DMS 273 treated with DMSO at 0.1 percent for 48 hours (cell line): Measurements from ENCODE around the gene HRG.

Experiments used
- DNase-seq: peaks from one replicate; lab custom pipeline; 2025; lab: John Stamatoyannopoulos, UW

HRG gene

GRCh38 chr3:186638259-186638658 is 27.6 kb upstream of the HRG start:
- DNase-seq = no peak

- no peak for DNase-seq
Measured at GRCh38 chr3:186639778-186640472, 25.9 kb upstream of the HRG start, which contains the start of gene FETUB. Gene FETUB, plus strand, starts transcription at chr3:186640399. Its CDS starts 62 bp downstream, at chr3:186640461.

- no peak for DNase-seq
Measured at GRCh38 chr3:186640473-186640818, 25.4 kb upstream of the HRG start.

GRCh38 chr3:186640929-186641328 is 24.9 kb upstream of the HRG start:
- no peak for DNase-seq

- no peak for DNase-seq
Measured at GRCh38 chr3:186642014-186642413, 23.8 kb upstream of the HRG start.

- no peak for DNase-seq
Measured at GRCh38 chr3:186643493-186643892, 22.3 kb upstream of the HRG start.

GRCh38 chr3:186644683-186645082 is 21.1 kb upstream of the HRG start:
- no peak for DNase-seq

- no peak for DNase-seq
Measured at GRCh38 chr3:186646106-186646505, 19.7 kb upstream of the HRG start.

- no peak for DNase-seq
Measured at GRCh38 chr3:186646841-186647240, 19.0 kb upstream of the HRG start.

GRCh38 chr3:186648851-186649250 is 17.0 kb upstream of the HRG start:
- DNase-seq = no peak

GRCh38 chr3:186651678-186652215 is 14.1 kb upstream of the HRG start:
- no peak for DNase-seq

- no peak for DNase-seq
Measured at GRCh38 chr3:186653080-186653707, 12.6 kb upstream of the HRG start.

GRCh38 chr3:186653984-186654383 is 11.8 kb upstream of the HRG start:
- DNase-seq = no peak

GRCh38 chr3:186663361-186664118 is 2.3 kb upstream of the HRG start:
- no peak for DNase-seq

- DNase-seq = no peak
Measured at GRCh38 chr3:186664119-186664495, 1.7 kb upstream of the HRG start.

GRCh38 chr3:186664506-186664905 is 1.3 kb upstream of the HRG start:
- DNase-seq = no peak

GRCh38 chr3:186668426-186668825 is 2.6 kb downstream of the HRG start:
- DNase-seq = no peak

- no peak for DNase-seq
Measured at GRCh38 chr3:186669378-186670084, 3.7 kb downstream of the HRG start.

- no peak for DNase-seq
Measured at GRCh38 chr3:186670155-186670554, 4.3 kb downstream of the HRG start.

- no peak for DNase-seq
Measured at GRCh38 chr3:186671051-186671450, 5.2 kb downstream of the HRG start.

GRCh38 chr3:186678604-186679003 is 12.8 kb downstream of the HRG start:
- DNase-seq = no peak

- DNase-seq = no peak
Measured at GRCh38 chr3:186679151-186679550, 13.3 kb downstream of the HRG start.
